IMR-90 (cell line): ENCODE results near the gene METTL22. TPM values are rescaled to one million over a fixed set of nuclear protein-coding genes. Genes with fewer than 3 reads are reported as not detected.
A peak's percentile ranks its signal among the peaks of the same experiment; 100 is the strongest.

Experiments used
- ATAC-seq: fragments of 200-7000 bp; cut with Tn5 transposase; 2 replicates; pipeline ENCODE4 v1.9.1; 2020; ENCODE audit warnings: low read depth, mild to moderate bottlenecking, moderate library complexity
- BruUV-seq: library from RNA; stranded (reverse); fragments of 400-500 nt; replicated peaks from 2 replicates; lab custom pipeline; 2021; lab: Mats Ljungman, UMichigan
- CTCF ChIA-PET: fragments of 300-600 bp; formaldehyde crosslinking; extraction: SDS; loops from one replicate; lab custom pipeline; 2021; ENCODE audit warnings: antibody characterized with exemption; lab: Yijun Ruan, JAX
- POLR2A ChIA-PET: fragments of 300-600 bp; sonication (Branson Sonifier 250); formaldehyde crosslinking; loops from one replicate; lab custom pipeline; 2022; ENCODE audit warnings: antibody characterized with exemption; ENCODE audit not compliant: unreplicated experiment; lab: Charles Lee
- DNase-seq: peaks from one replicate; pipeline ENCODE4 v3.0.0; 2013
- H2AFZ ChIP-seq: replicated peaks from 2 replicates; pipeline ENCODE3; 2013; ENCODE audit warnings: low read length, mild to moderate bottlenecking; ENCODE audit not compliant: poor library complexity
- H2AK5ac ChIP-seq: 2 replicates; pipeline ENCODE4 v1.6.1; 2013; ENCODE audit warnings: low read depth, low read length, inconsistent platforms
- H2AK9ac ChIP-seq: replicated peaks from 2 replicates; pipeline ENCODE3; 2013; ENCODE audit warnings: mild to moderate bottlenecking, low read depth, low read length, moderate library complexity; ENCODE audit not compliant: poor library complexity
- H2BK120ac ChIP-seq: 2 replicates; pipeline ENCODE4 v1.6.1; 2013; ENCODE audit warnings: low read depth, low read length, inconsistent platforms
- H2BK15ac ChIP-seq: 3 replicates; pipeline ENCODE4 v1.6.1; 2013; ENCODE audit warnings: low read depth, low read length, inconsistent platforms
- H2BK20ac ChIP-seq: 2 replicates; pipeline ENCODE4 v1.6.1; 2013; ENCODE audit warnings: low read depth, mild to moderate bottlenecking, inconsistent platforms, low read length, moderate library complexity
- H2BK5ac ChIP-seq: 2 replicates; pipeline ENCODE4 v1.6.1; 2013; ENCODE audit warnings: mild to moderate bottlenecking, low read depth, low read length, inconsistent platforms; ENCODE audit not compliant: poor library complexity, severe bottlenecking
- H3K14ac ChIP-seq: replicated peaks from 2 replicates; pipeline ENCODE4 v1.6.1; 2013; ENCODE audit warnings: low read depth, low read length, inconsistent platforms
- H3K18ac ChIP-seq: 2 replicates; pipeline ENCODE4 v1.6.1; 2013; ENCODE audit warnings: low read depth, low read length, control low read depth
- H3K23ac ChIP-seq: 2 replicates; pipeline ENCODE4 v1.6.1; 2013; ENCODE audit warnings: low read depth, low read length, inconsistent platforms
- H3K27ac ChIP-seq: 2 replicates; pipeline ENCODE4 v1.5.1; 2013; ENCODE audit warnings: mild to moderate bottlenecking, control low read depth, low read length; ENCODE audit not compliant: insufficient read depth
- H3K27me3 ChIP-seq: 2 replicates; pipeline ENCODE4 v1.6.1; 2013; ENCODE audit warnings: low read length; ENCODE audit not compliant: control insufficient read depth, insufficient read depth
- H3K36me3 ChIP-seq: 2 replicates; pipeline ENCODE4 v1.6.1; 2013; ENCODE audit warnings: low read length, mixed read lengths; ENCODE audit not compliant: control insufficient read depth, insufficient read depth
- H3K4ac ChIP-seq: 2 replicates; pipeline ENCODE4 v1.6.1; 2013; ENCODE audit warnings: low read depth, low read length, inconsistent platforms
- H3K4me1 ChIP-seq: 2 replicates; pipeline ENCODE4 v1.6.1; 2013; ENCODE audit warnings: low read length, mixed read lengths; ENCODE audit not compliant: control insufficient read depth, insufficient read depth
- H3K4me2 ChIP-seq: 2 replicates; pipeline ENCODE4 v1.6.1; 2013; ENCODE audit warnings: low read depth, mild to moderate bottlenecking, control low read depth, low read length, moderate library complexity
- H3K4me3 ChIP-seq: 2 replicates; pipeline ENCODE4 v1.5.1; 2013; ENCODE audit warnings: low read depth, mild to moderate bottlenecking, control low read depth, low read length, moderate library complexity; ENCODE audit not compliant: insufficient read depth
- H3K56ac ChIP-seq: 2 replicates; pipeline ENCODE4 v1.6.1; 2013; ENCODE audit warnings: low read length, inconsistent platforms; ENCODE audit not compliant: insufficient read depth; ENCODE audit errors: extremely low read depth
- H3K79me1 ChIP-seq, 2 experiments: 2 replicates each; pipeline ENCODE4 v1.6.1; 2013; ENCODE audit warnings: low read length in 2 of 2, inconsistent platforms in 1 of 2, low read depth in 1 of 2
- H3K9ac ChIP-seq: 2 replicates; pipeline ENCODE4 v1.6.1; 2013; ENCODE audit warnings: low read depth, low read length, control low read depth
- H3K9me1 ChIP-seq: 2 replicates; pipeline ENCODE4 v1.6.1; 2013; ENCODE audit warnings: low read length, inconsistent platforms; ENCODE audit not compliant: insufficient read depth
- H3K9me3 ChIP-seq: 2 replicates; pipeline ENCODE4 v1.6.1; 2013; ENCODE audit warnings: low read length; ENCODE audit not compliant: control insufficient read depth, insufficient read depth
- H4K20me1 ChIP-seq: 2 replicates; pipeline ENCODE4 v1.6.1; 2013; ENCODE audit warnings: low read length, inconsistent platforms; ENCODE audit not compliant: insufficient read depth
- H4K5ac ChIP-seq: 2 replicates; pipeline ENCODE4 v1.6.1; 2013; ENCODE audit warnings: mild to moderate bottlenecking, low read depth, low read length, control low read depth
- H4K8ac ChIP-seq, 2 experiments: 2 replicates each; pipeline ENCODE4 v1.6.1; 2013; ENCODE audit warnings: low read depth in 2 of 2, low read length in 2 of 2, control low read depth in 1 of 2, inconsistent platforms in 1 of 2
- H4K91ac ChIP-seq: 2 replicates; pipeline ENCODE4 v1.6.1; 2013; ENCODE audit warnings: low read depth, low read length, inconsistent platforms; ENCODE audit not compliant: insufficient read depth
- BHLHE40 ChIP-seq: fragments of 150-350 bp; IDR thresholded peaks from 2 replicates; pipeline ENCODE4 v1.6.1; 2016; ENCODE audit warnings: mild to moderate bottlenecking, low read depth, low read length
- CHD1 ChIP-seq: IDR thresholded peaks from 2 replicates; pipeline ENCODE4 v1.6.1; 2012; ENCODE audit warnings: low read depth, low read length, improper control_type of control experiment
- FOS ChIP-seq: fragments of 150-350 bp; IDR thresholded peaks from 2 replicates; pipeline ENCODE4 v1.6.1; 2016; ENCODE audit warnings: low read depth, low read length
- MAFK ChIP-seq: IDR thresholded peaks from 2 replicates; pipeline ENCODE4 v1.6.1; 2012; ENCODE audit warnings: low read depth, low read length, improper control_type of control experiment
- MXI1 ChIP-seq: IDR thresholded peaks from 2 replicates; pipeline ENCODE4 v1.6.1; 2012; ENCODE audit warnings: low read depth, mild to moderate bottlenecking, low read length, moderate library complexity, borderline replicate concordance
- NFE2L2 ChIP-seq: fragments of 150-350 bp; IDR thresholded peaks from 2 replicates; pipeline ENCODE4 v1.6.1; 2016; ENCODE audit warnings: low read depth, mild to moderate bottlenecking, low read length
- RAD21 ChIP-seq: IDR thresholded peaks from 2 replicates; pipeline ENCODE4 v1.6.1; 2012; ENCODE audit warnings: low read length, improper control_type of control experiment
- SMC3 ChIP-seq: fragments of 150-350 bp; IDR thresholded peaks from 2 replicates; pipeline ENCODE4 v1.6.1; 2016; ENCODE audit warnings: low read depth, mild to moderate bottlenecking, antibody characterized with exemption, low read length, moderate library complexity
- WGBS, 2 experiments: methylation state at CpG; one replicate each; pipeline versions ENCODE4 v1.1.5 to v1.1.7; 2013; ENCODE audit warnings: missing lambda C conversion rate in 2 of 2; ENCODE audit not compliant: insufficient read length in 1 of 2; ENCODE audit errors: extremely low coverage in 2 of 2; 5-methylcytosine and 5-hydroxymethylcytosine counted together
- dilution Hi-C: fragments of 300-500 bp; cut with HindIII; formaldehyde crosslinking; loops from one replicate; pipeline ENCODE4 v1.14.3; 2018; ENCODE audit warnings: low sequenced_read_pairs; ENCODE audit not compliant: unreplicated experiment
- in situ Hi-C: fragments of 300-500 bp; cut with MboI; formaldehyde crosslinking; loops from 3 replicates; pipeline ENCODE4 v1.14.3; 2019; ENCODE audit warnings: low sequenced_read_pairs, inconsistent platforms, mixed read lengths
- intact Hi-C: fragments of 100-400 bp; cut with micrococcal nuclease; formaldehyde crosslinking; loops from 2 replicates; pipeline ENCODE4 v1.10.0; 2022
- polyA plus RNA-seq, 3 experiments: library from polyadenylated mRNA; depleted of rRNA; stranded (reverse); fragments of >200 nt; gene quantifications; 2 replicates each; pipeline ENCODE4 v1.2.3, GENCODE V29; 2012; ENCODE audit warnings: low replicate concordance in 1 of 3
- total RNA-seq: library from RNA; depleted of rRNA; stranded (reverse); fragments of >200 nt; gene quantifications from 2 replicates; pipeline ENCODE4 v1.2.3, GENCODE V29; 2012
- TF ChIP-seq, protein P1 (sequence below): conservative IDR thresholded peaks from 2 replicates; pipeline ENCODE4 v1.5.1; 2012; ENCODE audit warnings: mild to moderate bottlenecking, low read depth, low read length, improper control_type of control experiment

The METTL22 gene
- total and polyA plus RNA-seq, 2 of the 4 experiments (the other 2 are of a cell fraction) = 27.2 to 51.2 TPM

DNA sequence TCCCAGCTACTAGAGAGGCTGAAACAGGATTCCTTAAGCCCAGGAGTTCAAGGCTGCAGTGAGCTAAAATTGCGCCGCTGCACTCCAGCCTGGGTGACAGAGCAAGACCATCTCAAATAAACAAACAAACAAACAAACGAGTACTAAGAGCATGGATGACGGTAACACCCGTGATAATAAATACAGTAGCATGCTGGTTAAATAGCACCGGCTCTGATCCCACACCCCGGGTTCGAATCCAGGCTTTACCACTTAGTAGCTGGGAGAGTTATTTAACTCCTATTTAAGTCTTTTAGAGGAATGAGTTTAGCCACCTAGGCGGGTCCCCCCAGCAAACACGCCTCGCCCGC, 301 bp upstream of the METTL22 start:
- intact Hi-C loops = no loop called here
- CTCF ChIA-PET = no interaction called here
- Histone ChIP-seq H4K5ac (no peak overlapping the region), H3K4ac (no peak overlapping the region), H2AK9ac (no peak overlapping the region), H3K4me1 (no peaks in the 10 kb centered on the region), H3K27me3 (peaks cover 2% of the 10 kb centered on the region; the same call in 1 of the 2 replicates), H3K18ac (no peak overlapping the region), H4K91ac (no peak overlapping the region), H3K23ac (no peak overlapping the region), H2BK5ac (no peak overlapping the region), H2AFZ (peak overlapping the region; percentile 98), H3K36me3 (peaks cover 11% of the 10 kb centered on the region), H3K9me1 (peaks cover 3% of the 10 kb centered on the region; the same call in 1 of the 2 replicates), H3K4me2 (peak overlapping the region; percentile 6; the same call in 1 of the 2 replicates), H3K56ac (no peak overlapping the region), H2BK20ac (no peak overlapping the region), H2BK15ac (no peak overlapping the region), H4K20me1 (peaks cover 3% of the 10 kb centered on the region; the same call in 1 of the 2 replicates), H2AK5ac (no peak overlapping the region), H2BK120ac (no peak overlapping the region), H3K9ac (no peak overlapping the region), H3K27ac (no peak overlapping the region), H3K14ac (no peak overlapping the region), H3K9me3 (no peaks in the 10 kb centered on the region), H3K4me3 (peak overlapping the region; percentile 91), H4K8ac (peak overlapping the region; percentile 37 to 98; a peak in 2 of 4 replicates), H3K79me1 (peaks cover 12 to 40% of the 10 kb centered on the region in 2 experiments)
- no TSS peak for BruUV-seq
- in situ Hi-C loops = no loop called here
- 0% methylated on average over 3 of the region's 12 CpGs; no CpG with 5 or more reads in 1 of the 2 experiments for WGBS, 2 experiments
- dilution Hi-C loops = no loop called here
- ATAC-seq (no peak), DNase-seq (no peak)
- TF ChIP-seq BHLHE40 (no peak), NFE2L2 (no peak), SMC3 (no peak), CHD1 (no peak), RAD21 (no peak), MAFK (no peak), MXI1 (no peak), FOS (no peak)
- TF ChIP-seq, protein P1, sequence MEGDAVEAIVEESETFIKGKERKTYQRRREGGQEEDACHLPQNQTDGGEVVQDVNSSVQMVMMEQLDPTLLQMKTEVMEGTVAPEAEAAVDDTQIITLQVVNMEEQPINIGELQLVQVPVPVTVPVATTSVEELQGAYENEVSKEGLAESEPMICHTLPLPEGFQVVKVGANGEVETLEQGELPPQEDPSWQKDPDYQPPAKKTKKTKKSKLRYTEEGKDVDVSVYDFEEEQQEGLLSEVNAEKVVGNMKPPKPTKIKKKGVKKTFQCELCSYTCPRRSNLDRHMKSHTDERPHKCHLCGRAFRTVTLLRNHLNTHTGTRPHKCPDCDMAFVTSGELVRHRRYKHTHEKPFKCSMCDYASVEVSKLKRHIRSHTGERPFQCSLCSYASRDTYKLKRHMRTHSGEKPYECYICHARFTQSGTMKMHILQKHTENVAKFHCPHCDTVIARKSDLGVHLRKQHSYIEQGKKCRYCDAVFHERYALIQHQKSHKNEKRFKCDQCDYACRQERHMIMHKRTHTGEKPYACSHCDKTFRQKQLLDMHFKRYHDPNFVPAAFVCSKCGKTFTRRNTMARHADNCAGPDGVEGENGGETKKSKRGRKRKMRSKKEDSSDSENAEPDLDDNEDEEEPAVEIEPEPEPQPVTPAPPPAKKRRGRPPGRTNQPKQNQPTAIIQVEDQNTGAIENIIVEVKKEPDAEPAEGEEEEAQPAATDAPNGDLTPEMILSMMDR = no peak
- POLR2A ChIA-PET = no interaction called here
